GM10266 (cell line): ENCODE measurements around the gene C7orf57.
"Not testable (repeated sequence)": the region's sequence is repeated elsewhere in the genome, so short reads cannot be mapped to it uniquely, and the experiment has no call there.

Experiments
- DNase-seq: peaks from one replicate; pipeline ENCODE4 v3.0.0; 2012; ENCODE audit errors: extremely low spot score
- CTCF ChIP-seq: IDR thresholded peaks from 2 replicates; pipeline ENCODE4 v1.5.1; 2012; ENCODE audit warnings: mild to moderate bottlenecking, low read depth; ENCODE audit not compliant: control insufficient read depth, insufficient read depth; ENCODE audit errors: missing control alignments

Gene C7orf57

DNA sequence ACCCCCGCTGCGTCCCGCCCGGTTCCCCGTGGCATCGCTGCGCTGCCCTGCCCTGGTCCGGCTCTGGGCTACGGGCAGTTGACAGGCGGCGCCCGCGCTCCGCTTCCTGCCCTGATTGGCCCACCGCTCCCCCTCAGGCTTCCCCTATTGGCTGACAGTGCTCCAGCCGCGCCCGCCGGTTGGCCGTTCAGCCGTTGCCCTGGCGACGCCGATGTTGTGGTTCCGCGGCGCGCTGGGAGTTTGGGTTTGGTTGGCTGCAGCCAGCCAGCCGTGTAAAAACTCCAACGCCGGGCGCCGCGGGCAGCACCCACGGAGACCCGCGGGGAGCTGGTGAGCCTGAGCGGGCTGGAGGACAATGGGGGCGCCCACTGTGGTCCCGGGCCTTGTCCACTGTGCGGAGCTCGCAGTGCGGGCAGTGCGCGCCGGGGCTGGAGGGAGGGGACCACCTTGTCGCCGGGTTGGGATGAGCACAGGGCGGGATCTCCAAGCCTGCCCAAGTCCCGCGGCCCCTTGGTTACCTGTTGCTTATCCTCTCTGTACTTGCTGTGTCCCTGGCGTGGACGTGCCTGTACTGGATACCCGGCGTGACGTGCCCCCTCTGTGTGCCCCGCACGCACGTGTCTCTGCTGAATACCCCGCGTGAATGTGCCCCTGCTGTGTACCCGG lies at the start of gene C7orf57:
C7orf57 (plus strand) TSS at position 243 of the 666 bp plus-strand sequence. CDS start 766 bp downstream, outside the sequence.
- TF ChIP-seq CTCF = peak; percentile 48
- peak; percentile 89 for DNase-seq

GRCh38 chr7:47988496-47989386 lies 46.6 kb upstream of the C7orf57 start:
- TF ChIP-seq CTCF = peak; percentile 23
- DNase-seq = no peak

DNA sequence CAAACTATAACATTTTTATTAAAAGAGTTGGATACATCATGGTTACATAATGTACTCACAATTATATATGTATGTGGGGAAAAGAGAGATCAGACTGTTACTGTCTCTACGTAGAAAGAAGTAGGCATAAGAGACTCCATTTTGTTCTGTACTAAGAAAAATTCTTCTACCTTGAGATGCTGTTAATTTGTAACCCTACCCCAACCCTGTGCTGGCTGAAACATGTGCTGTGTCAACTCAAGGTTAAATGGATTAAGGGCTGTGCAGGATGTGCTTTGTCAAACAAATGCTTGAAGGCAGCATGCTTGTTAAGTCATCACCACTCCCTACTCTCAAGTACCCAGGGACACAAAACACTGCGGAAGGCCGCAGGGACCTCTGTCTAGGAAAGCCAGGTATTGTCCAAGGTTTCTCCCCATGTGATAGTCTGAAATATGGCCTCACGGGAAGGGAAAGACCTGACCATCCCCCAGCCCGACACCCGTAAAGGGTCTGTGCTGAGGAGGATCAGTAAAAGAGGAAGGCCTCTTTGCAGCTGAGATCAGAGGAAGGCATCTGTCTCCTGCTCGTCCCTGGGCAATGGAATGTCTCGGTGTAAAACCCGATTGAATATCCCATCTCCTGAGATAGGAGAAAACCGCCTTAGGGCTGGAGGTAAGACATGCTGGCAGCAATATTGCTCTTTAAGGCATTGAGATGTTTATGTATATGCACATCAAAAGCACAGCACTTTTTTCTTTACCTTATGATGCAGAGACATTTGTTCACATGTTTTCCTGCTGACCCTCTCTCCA lies 45.5 kb upstream of the C7orf57 start:
- DNase-seq = not testable (repeated sequence)

DNA sequence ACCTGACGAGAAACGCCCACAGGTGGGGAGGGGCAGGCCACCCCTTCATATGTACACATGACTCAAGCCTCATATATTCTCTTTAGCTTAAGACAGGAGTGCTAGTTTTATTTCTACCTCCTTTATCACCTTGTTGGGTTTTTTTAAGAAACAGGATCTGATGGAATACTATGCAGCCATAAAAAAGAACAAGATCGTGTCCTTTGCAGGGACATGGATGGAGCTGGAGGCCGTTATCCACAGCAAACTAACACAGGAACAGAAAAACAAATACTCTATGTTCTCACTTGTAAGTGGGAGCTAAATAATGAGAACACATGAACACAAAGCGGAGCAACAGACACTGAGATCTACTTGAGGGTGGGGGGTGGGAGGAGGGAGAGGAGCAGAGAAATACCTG lies 44.8 kb upstream of the C7orf57 start:
- no peak for TF ChIP-seq CTCF

DNA sequence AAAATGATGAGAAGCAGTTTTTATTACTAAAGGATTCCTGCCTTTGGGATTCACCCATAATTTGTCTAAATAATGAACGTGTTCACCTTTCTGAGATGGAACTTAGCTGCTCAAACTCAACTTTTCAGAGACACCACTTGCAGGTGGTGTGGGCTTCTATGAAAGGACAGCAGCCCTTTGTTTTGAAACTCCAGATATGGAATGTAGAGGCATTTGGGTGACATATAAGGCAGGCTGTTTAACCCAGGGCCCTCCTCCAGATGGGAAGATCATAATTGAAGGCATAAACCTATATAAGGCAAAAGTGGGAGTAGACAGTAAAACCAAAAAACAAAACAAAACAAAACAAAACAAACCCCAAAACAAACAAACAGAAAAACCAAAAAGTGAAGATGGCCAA lies 44.1 kb upstream of the C7orf57 start:
- no peak for DNase-seq
- no peak for TF ChIP-seq CTCF

More for the DNA sequence above, 44.8 kb upstream of the C7orf57 start:
- DNase-seq = no peak

DNA sequence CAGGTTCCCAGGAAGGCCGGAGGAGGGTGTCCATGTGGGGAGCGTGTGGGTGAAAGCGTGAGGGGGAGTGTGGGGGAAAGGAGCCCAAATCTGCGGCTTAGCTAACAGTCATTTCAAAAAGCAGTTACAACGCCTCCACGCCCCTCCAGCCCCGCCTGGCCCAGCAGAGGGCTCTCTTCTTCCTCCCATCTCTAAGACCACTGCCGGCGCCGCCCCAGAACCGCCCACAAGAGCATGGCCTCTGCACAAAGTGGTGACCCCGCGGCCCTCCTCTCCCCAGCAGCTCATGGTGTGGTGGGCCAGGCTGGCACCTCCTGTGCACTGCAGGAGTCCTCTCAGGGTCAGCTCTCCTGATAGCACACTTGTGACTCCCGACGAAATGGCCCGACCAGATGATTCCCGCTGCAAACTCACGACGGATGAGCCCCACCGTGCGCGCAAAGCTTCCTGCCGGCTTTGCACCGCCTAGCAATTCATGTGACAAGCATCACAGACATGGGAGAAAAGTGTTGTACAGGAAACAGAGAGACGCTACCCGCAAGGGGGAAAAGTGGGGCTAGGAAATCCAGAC lies 43.5 kb upstream of the C7orf57 start:
- TF ChIP-seq CTCF = peak; percentile 82
- peak; percentile 85 for DNase-seq

- TF ChIP-seq CTCF = no peak
- no peak for DNase-seq
These were observed 42.9 kb upstream of the C7orf57 start for GRCh38 chr7:47992446-47992845.
